ENCODE data around the gene MAP9. TPM values are rescaled to one million over a fixed set of nuclear protein-coding genes. Genes with fewer than 3 reads are reported as not detected.
A peak's percentile ranks its signal among the peaks of the same experiment; 100 is the strongest.
"Not testable (repeated sequence)": the region's sequence is repeated elsewhere in the genome, so short reads cannot be mapped to it uniquely, and the experiment has no call there.

The MAP9 gene
- 16.0 and 17.8 TPM in 2 replicates for total RNA-seq (2014; rRNA removed; shearing (Covaris generic))
- 24.8 and 33.7 TPM in 2 replicates for polyA plus RNA-seq (2016; fragmentation: Nextera tagmentation; extraction: Ambion mirVana)
- long read RNA-seq, partial matches to known transcripts, result 10 of 18 reads
- long read RNA-seq, other reads (novel, unspliced or antisense), result 4 of 18 reads

- Histone ChIP-seq H3K79me2 (replicated peaks; ENCODE audit: insufficient read depth) (0 out of 2 replicates have a peak, but pooled peaks cover 3% of the 10 kb centered on the region), H3K4me1 (ENCODE audit: insufficient read depth) (no peaks in the 10 kb centered on the region), H3K27me3 (ENCODE audit: insufficient read depth) (no peaks in the 10 kb centered on the region), H4K20me1 (replicated peaks; ENCODE audit: insufficient read depth) (no peaks in the 10 kb centered on the region), H3K4me2 (peak within 1 kb of the TSS; percentile 81), H2AFZ (peak within 1 kb of the TSS; percentile 92), H3K27ac (ENCODE audit: low read depth) (no peak within 1 kb of the TSS), H3K4me3 (peak within 1 kb of the TSS; percentile 72), H3K9me2 (ENCODE audit: insufficient read depth) (no peaks in the 10 kb centered on the region), H3F3A (replicated peaks; ENCODE audit: low read depth) (no peaks in the 10 kb centered on the region), H3K36me3 (ENCODE audit: insufficient read depth) (no peaks in the 10 kb centered on the region)
- Mint-ChIP-seq H3K27me3 (ENCODE audit: insufficient read depth, low read depth, poor library complexity) (no peaks in the 10 kb centered on the region), H3K4me3 (peak within 1 kb of the TSS; percentile 90), H3K4me1 (peaks cover 10% of the 10 kb centered on the region), H3K9me3 (peaks cover 3% of the 10 kb centered on the region; the same call in 2 of the 3 replicates), H3K27ac (peak within 1 kb of the TSS; percentile 72), H3K36me3 (ENCODE audit: low read depth) (no peaks in the 10 kb centered on the region)
- TF ChIP-seq NANOG (IDR thresholded peaks at IDR 0.05; ENCODE audit: borderline replicate concordance), result no peak; the same call in 1 of the 2 replicates
- peak; percentile 77 for TF ChIP-seq POLR2AphosphoS5 (IDR thresholded peaks at IDR 0.05; ENCODE audit: low read depth)
- TF ChIP-seq CREB1 (CRISPR knock-in tag; IDR thresholded peaks at IDR 0.05; ENCODE audit: low read depth), result peak; percentile 88
- no peak for TF ChIP-seq ZNF331 (CRISPR knock-in tag; IDR thresholded peaks at IDR 0.05; ENCODE audit: low read depth)
- peak; percentile 66 for TF ChIP-seq ETS1 (IDR thresholded peaks at IDR 0.05)
- DNase-seq (ENCODE audit: low spot score) (peak; percentile 99), ATAC-seq (peak; percentile 97)
Observed at GRCh38 chr4:155376387-155377268, at the start of gene MAP9. MAP9 (minus strand) TSS chr4:155376965; CDS start chr4:155375850, 1,115 bp downstream.

GRCh38 chr4:155424778-155425177 is 48.0 kb upstream of the MAP9 start:
- not testable (repeated sequence) for H3K27ac Mint-ChIP-seq; H3F3A ChIP-seq (replicated peaks; ENCODE audit: low read depth); H3K9me2 ChIP-seq (ENCODE audit: insufficient read depth); H3K4me1 Mint-ChIP-seq; H3K79me2 ChIP-seq (replicated peaks; ENCODE audit: insufficient read depth); H4K20me1 ChIP-seq (replicated peaks; ENCODE audit: insufficient read depth); H3K36me3 ChIP-seq (ENCODE audit: insufficient read depth); H2AFZ ChIP-seq; H3K4me3 Mint-ChIP-seq; ATAC-seq; H3K4me2 ChIP-seq; H3K27ac ChIP-seq (ENCODE audit: low read depth); H3K4me3 ChIP-seq; H3K4me1 ChIP-seq (ENCODE audit: insufficient read depth); DNase-seq (ENCODE audit: low spot score)
- Mint-ChIP-seq H3K27me3 (ENCODE audit: insufficient read depth, low read depth, poor library complexity) (peaks cover 83% of the 10 kb centered on the region), H3K9me3 (peaks cover 46% of the 10 kb centered on the region; the same call in 2 of the 3 replicates), H3K36me3 (ENCODE audit: low read depth) (peaks cover 11% of the 10 kb centered on the region; the same call in 2 of the 3 replicates)
- peaks cover 96% of the 10 kb centered on the region for H3K27me3 ChIP-seq (ENCODE audit: insufficient read depth)

- Mint-ChIP-seq H3K36me3 (ENCODE audit: low read depth) (peaks cover 8% of the 10 kb centered on the region; the same call in 2 of the 3 replicates), H3K4me3 (no peak overlapping the region), H3K9me3 (peaks cover 40% of the 10 kb centered on the region; the same call in 2 of the 3 replicates), H3K4me1 (no peaks in the 10 kb centered on the region), H3K27me3 (ENCODE audit: insufficient read depth, low read depth, poor library complexity) (peaks cover 74% of the 10 kb centered on the region), H3K27ac (no peak overlapping the region)
- Histone ChIP-seq H3F3A (replicated peaks; ENCODE audit: low read depth) (no peaks in the 10 kb centered on the region), H3K9me2 (ENCODE audit: insufficient read depth) (no peaks in the 10 kb centered on the region), H2AFZ (no peak overlapping the region), H3K27ac (ENCODE audit: low read depth) (no peak overlapping the region), H3K4me1 (ENCODE audit: insufficient read depth) (no peaks in the 10 kb centered on the region), H4K20me1 (replicated peaks; ENCODE audit: insufficient read depth) (0 out of 2 replicates have a peak, but pooled peaks cover 4% of the 10 kb centered on the region), H3K4me3 (no peak overlapping the region), H3K4me2 (no peak overlapping the region), H3K79me2 (replicated peaks; ENCODE audit: insufficient read depth) (no peaks in the 10 kb centered on the region), H3K27me3 (ENCODE audit: insufficient read depth) (peaks cover 95% of the 10 kb centered on the region), H3K36me3 (ENCODE audit: insufficient read depth) (peaks cover 8% of the 10 kb centered on the region)
- ATAC-seq (no peak), DNase-seq (ENCODE audit: low spot score) (no peak)
- TF ChIP-seq EZH2 (IDR thresholded peaks at IDR 0.05; ENCODE audit: low read depth, unreplicated experiment), result no peak
- TF ChIP-seq JUNB (IDR thresholded peaks at IDR 0.05; ENCODE audit: unreplicated experiment), result no peak
- no peak for TF ChIP-seq NANOG (IDR thresholded peaks at IDR 0.05; ENCODE audit: borderline replicate concordance)
- TF ChIP-seq REST (IDR thresholded peaks at IDR 0.05; ENCODE audit: unreplicated experiment), result no peak
Observed at GRCh38 chr4:155423671-155424070, 46.9 kb upstream of the MAP9 start.

Measured in GM23338 (cell line).